A549 (cell line): Measurements from ENCODE around the gene TSPAN19. TPM values are rescaled to one million over a fixed set of nuclear protein-coding genes. Genes with fewer than 3 reads are reported as not detected.

Source experiments
- CEBPB ChIP-seq, 2 experiments: fragments of >200 bp in 1 of 2; sonication (Bioruptor Twin) in 1 of 2; formaldehyde crosslinking in 1 of 2; IDR thresholded peaks; 2 replicates each; pipeline ENCODE4 v1.6.1; 2012 to 2016
- KDM1A ChIP-seq: fragments of 200-600 bp; sonication (generic); IDR thresholded peaks from 2 replicates; pipeline ENCODE4 v1.6.1; 2016; ENCODE audit warnings: low read depth, mild to moderate bottlenecking
- MYC ChIP-seq: IDR thresholded peaks from 2 replicates; pipeline ENCODE4 v1.6.1; 2012; ENCODE audit warnings: mild to moderate bottlenecking, inconsistent platforms, low read length, improper control_type of control experiment, borderline replicate concordance
- TP53 ChIP-seq: fragments of 250-450 bp; sonication (Bioruptor Pico); IDR thresholded peaks from 2 replicates; pipeline ENCODE4 v1.5.0; 2021; ENCODE audit warnings: mild to moderate bottlenecking, moderate library complexity
- polyA plus RNA-seq, 4 experiments: library from polyadenylated mRNA; depleted of rRNA in 3 of 4; stranded (reverse); fragments of >200 nt; fragmentation: RNase III in 1 of 4; extraction: RNeasy Plus Mini Kit Qiagen cat#74134 plus additional on column Dnase treatment in 1 of 4; gene quantifications; 2 replicates in 3 of 4; 3 replicates in 1 of 4; pipeline ENCODE4 v1.2.3, GENCODE V29; 2011 to 2017
- TF ChIP-seq, protein P1 (sequence below): fragments of >200 bp; sonication (Bioruptor Twin); formaldehyde crosslinking; IDR thresholded peaks from 3 replicates; pipeline ENCODE4 v1.5.1; 2016
- TF ChIP-seq, protein P2 (sequence below): fragments of >200 bp; sonication (Bioruptor Twin); formaldehyde crosslinking; IDR thresholded peaks from 2 replicates; pipeline ENCODE4 v1.6.1; 2016
- TF ChIP-seq, protein P3 (sequence below): fragments of 250-450 bp; sonication (Bioruptor Pico); IDR thresholded peaks from 2 replicates; pipeline ENCODE4 v1.5.0; 2021; ENCODE audit warnings: mild to moderate bottlenecking, moderate library complexity, borderline replicate concordance
- TF ChIP-seq, protein P4 (sequence below): fragments of >200 bp; sonication (Bioruptor Twin); formaldehyde crosslinking; IDR thresholded peaks from 3 replicates; pipeline ENCODE4 v1.6.1; 2016
- TF ChIP-seq, protein P5 (sequence below): fragments of 250-450 bp; sonication (Bioruptor Pico); IDR thresholded peaks from 2 replicates; pipeline ENCODE4 v1.5.0; 2020; ENCODE audit warnings: low read depth, mild to moderate bottlenecking, moderate library complexity

Gene TSPAN19
- polyA plus RNA-seq, 2 of the 4 experiments (the other 2 are of a cell fraction): 0.12 to 0.36 TPM

DNA sequence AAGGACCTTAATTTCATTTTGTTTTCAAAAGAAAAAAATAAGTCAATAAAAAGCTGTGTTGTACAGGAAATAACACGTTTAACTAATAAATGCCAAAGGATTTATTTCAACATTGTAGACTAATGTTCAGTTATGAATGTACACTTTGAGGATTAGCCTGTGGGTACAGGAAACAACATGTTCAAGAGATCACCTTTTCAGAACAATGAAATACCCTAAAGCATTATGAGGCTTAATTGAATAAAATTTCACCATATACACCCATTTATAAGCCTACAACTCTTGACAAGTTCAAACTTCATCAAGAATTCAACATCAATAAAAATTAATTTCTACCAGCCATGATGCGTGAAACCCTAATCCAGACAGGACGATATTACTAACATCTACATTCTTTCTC lies 66.9 kb downstream of the TSPAN19 start (continued):
- TF ChIP-seq, protein P1, sequence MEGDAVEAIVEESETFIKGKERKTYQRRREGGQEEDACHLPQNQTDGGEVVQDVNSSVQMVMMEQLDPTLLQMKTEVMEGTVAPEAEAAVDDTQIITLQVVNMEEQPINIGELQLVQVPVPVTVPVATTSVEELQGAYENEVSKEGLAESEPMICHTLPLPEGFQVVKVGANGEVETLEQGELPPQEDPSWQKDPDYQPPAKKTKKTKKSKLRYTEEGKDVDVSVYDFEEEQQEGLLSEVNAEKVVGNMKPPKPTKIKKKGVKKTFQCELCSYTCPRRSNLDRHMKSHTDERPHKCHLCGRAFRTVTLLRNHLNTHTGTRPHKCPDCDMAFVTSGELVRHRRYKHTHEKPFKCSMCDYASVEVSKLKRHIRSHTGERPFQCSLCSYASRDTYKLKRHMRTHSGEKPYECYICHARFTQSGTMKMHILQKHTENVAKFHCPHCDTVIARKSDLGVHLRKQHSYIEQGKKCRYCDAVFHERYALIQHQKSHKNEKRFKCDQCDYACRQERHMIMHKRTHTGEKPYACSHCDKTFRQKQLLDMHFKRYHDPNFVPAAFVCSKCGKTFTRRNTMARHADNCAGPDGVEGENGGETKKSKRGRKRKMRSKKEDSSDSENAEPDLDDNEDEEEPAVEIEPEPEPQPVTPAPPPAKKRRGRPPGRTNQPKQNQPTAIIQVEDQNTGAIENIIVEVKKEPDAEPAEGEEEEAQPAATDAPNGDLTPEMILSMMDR: no peak
- no peak for TF ChIP-seq KDM1A
- TF ChIP-seq, protein P2, sequence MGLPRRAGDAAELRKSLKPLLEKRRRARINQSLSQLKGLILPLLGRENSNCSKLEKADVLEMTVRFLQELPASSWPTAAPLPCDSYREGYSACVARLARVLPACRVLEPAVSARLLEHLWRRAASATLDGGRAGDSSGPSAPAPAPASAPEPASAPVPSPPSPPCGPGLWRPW: no peak
- TF ChIP-seq, protein P3, sequence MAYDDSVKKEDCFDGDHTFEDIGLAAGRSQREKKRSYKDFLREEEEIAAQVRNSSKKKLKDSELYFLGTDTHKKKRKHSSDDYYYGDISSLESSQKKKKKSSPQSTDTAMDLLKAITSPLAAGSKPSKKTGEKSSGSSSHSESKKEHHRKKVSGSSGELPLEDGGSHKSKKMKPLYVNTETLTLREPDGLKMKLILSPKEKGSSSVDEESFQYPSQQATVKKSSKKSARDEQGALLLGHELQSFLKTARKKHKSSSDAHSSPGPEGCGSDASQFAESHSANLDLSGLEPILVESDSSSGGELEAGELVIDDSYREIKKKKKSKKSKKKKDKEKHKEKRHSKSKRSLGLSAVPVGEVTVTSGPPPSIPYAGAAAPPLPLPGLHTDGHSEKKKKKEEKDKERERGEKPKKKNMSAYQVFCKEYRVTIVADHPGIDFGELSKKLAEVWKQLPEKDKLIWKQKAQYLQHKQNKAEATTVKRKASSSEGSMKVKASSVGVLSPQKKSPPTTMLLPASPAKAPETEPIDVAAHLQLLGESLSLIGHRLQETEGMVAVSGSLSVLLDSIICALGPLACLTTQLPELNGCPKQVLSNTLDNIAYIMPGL (CRISPR knock-in tag): no peak
- no peak for TF ChIP-seq TP53 (CRISPR knock-in tag)
- TF ChIP-seq CEBPB (IDR thresholded peaks at IDR 0.05): no peak
- no peak for TF ChIP-seq MYC
- TF ChIP-seq, protein P4, sequence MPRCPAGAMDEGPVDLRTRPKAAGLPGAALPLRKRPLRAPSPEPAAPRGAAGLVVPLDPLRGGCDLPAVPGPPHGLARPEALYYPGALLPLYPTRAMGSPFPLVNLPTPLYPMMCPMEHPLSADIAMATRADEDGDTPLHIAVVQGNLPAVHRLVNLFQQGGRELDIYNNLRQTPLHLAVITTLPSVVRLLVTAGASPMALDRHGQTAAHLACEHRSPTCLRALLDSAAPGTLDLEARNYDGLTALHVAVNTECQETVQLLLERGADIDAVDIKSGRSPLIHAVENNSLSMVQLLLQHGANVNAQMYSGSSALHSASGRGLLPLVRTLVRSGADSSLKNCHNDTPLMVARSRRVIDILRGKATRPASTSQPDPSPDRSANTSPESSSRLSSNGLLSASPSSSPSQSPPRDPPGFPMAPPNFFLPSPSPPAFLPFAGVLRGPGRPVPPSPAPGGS: no peak
- TF ChIP-seq, protein P5, sequence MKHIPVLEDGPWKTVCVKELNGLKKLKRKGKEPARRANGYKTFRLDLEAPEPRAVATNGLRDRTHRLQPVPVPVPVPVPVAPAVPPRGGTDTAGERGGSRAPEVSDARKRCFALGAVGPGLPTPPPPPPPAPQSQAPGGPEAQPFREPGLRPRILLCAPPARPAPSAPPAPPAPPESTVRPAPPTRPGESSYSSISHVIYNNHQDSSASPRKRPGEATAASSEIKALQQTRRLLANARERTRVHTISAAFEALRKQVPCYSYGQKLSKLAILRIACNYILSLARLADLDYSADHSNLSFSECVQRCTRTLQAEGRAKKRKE (CRISPR knock-in tag): no peak

Other genes with a start within 250 kb of the TSPAN19 start
- 1.0 and 1.3 TPM in 2 replicates for gene SLC6A15, start 123.5 kb downstream of the TSPAN19 start, polyA plus RNA-seq (2011; rRNA removed)
- gene SLC6A15, start 123.5 kb downstream of the TSPAN19 start, polyA plus RNA-seq (2017; fragmentation: RNase III; extraction: RNeasy Plus Mini Kit Qiagen cat#74134 plus additional on column Dnase treatment): 1.5 to 2.3 TPM (median 1.9 TPM) in 3 replicates
- 1.7 and 3.7 TPM in 2 replicates for gene LRRIQ1, start 74 bp upstream of the TSPAN19 start, polyA plus RNA-seq (2011; rRNA removed)
- 0.84 to 1.5 TPM (median 1.4 TPM) in 3 replicates for gene LRRIQ1, start 74 bp upstream of the TSPAN19 start, polyA plus RNA-seq (2017; fragmentation: RNase III; extraction: RNeasy Plus Mini Kit Qiagen cat#74134 plus additional on column Dnase treatment)
- gene ALX1, start 243.9 kb upstream of the TSPAN19 start, polyA plus RNA-seq (2011; rRNA removed): 6.0 and 6.4 TPM in 2 replicates
- gene ALX1, start 243.9 kb upstream of the TSPAN19 start, polyA plus RNA-seq (2017; fragmentation: RNase III; extraction: RNeasy Plus Mini Kit Qiagen cat#74134 plus additional on column Dnase treatment): 4.4 to 7.1 TPM (median 5.9 TPM) in 3 replicates